K562 (cell line): Measurements from ENCODE around the gene GLOD4. TPM values are rescaled to one million over a fixed set of nuclear protein-coding genes. Genes with fewer than 3 reads are reported as not detected.

ENCODE experiments used
- ATAC-seq: fragments of 200-7000 bp; cut with Tn5 transposase; 3 replicates; pipeline ENCODE4 v1.9.1; 2020; ENCODE audit warnings: moderate library complexity
- BruUV-seq: library from RNA; stranded (reverse); fragments of 400-500 nt; replicated peaks from 2 replicates; lab custom pipeline; 2021; lab: Mats Ljungman, UMichigan
- CTCF ChIA-PET: fragments of 300-600 bp; formaldehyde crosslinking; extraction: SDS; loops from one replicate; lab custom pipeline; 2021; ENCODE audit warnings: low intra/inter-chr PET ratio; lab: Yijun Ruan, JAX
- POLR2A ChIA-PET: fragments of 300-600, 350-650 bp; sonication (Branson Sonifier 250); formaldehyde crosslinking; extraction: SDS; loops from one replicate; lab custom pipeline; 2021; ENCODE audit warnings: antibody characterized with exemption, inconsistent platforms; lab: Yijun Ruan, JAX
- DNase-seq, 4 experiments: peaks; one replicate each; pipeline versions ENCODE4 v3.0.0 to v3.0.0-alpha.2; 2011 to 2018; ENCODE audit warnings: low spot score in 3 of 4, mixed read lengths in 3 of 4; ENCODE audit errors: extremely low read depth in 1 of 4
- FAIRE-seq: peaks from 2 replicates; lab custom pipeline; 2011; peaks lifted over from hg19 to GRCh38; lab: Jason Lieb, UNC
- H2AFZ ChIP-seq: 2 replicates; pipeline ENCODE4 v1.6.0; 2011; ENCODE audit warnings: low read depth, low read length, control low read depth, inconsistent platforms
- H3K27ac ChIP-seq: fragments of 200-600 bp; 3 replicates; pipeline ENCODE4 v1.8.0; 2011; ENCODE audit warnings: low read depth, mild to moderate bottlenecking, control low read depth, inconsistent platforms, low read length, moderate library complexity, mixed read lengths; ENCODE audit errors: extremely low read depth
- H3K27me3 ChIP-seq, 2 experiments: fragments of 300-600 bp in 1 of 2; 2 replicates in 1 of 2; 3 replicates in 1 of 2; pipeline versions ENCODE4 v1.6.0 to v1.8.0; 2011; ENCODE audit warnings: inconsistent platforms in 2 of 2, low read length in 2 of 2, mild to moderate bottlenecking in 1 of 2, mixed read lengths in 1 of 2, moderate library complexity in 1 of 2; ENCODE audit not compliant: control insufficient read depth in 2 of 2, insufficient read depth in 2 of 2
- H3K36me3 ChIP-seq: fragments of 300-600 bp; 3 replicates; pipeline ENCODE4 v1.8.0; 2011; ENCODE audit warnings: mild to moderate bottlenecking, low read length, inconsistent platforms; ENCODE audit not compliant: control insufficient read depth, insufficient read depth
- H3K4me1 ChIP-seq, 2 experiments: fragments of 200-600 bp in 1 of 2; replicated peaks in 1 of 2; 2 replicates in 1 of 2; 3 replicates in 1 of 2; pipeline versions ENCODE4 v1.5.1 to v1.8.0; 2011; ENCODE audit warnings: inconsistent platforms in 2 of 2, low read length in 2 of 2, mild to moderate bottlenecking in 1 of 2, mixed read lengths in 1 of 2, moderate library complexity in 1 of 2; ENCODE audit not compliant: control insufficient read depth in 2 of 2, insufficient read depth in 2 of 2
- H3K4me2 ChIP-seq: 2 replicates; pipeline ENCODE4 v1.6.1; 2011; ENCODE audit warnings: low read length, control low read depth, inconsistent platforms, mixed read lengths; ENCODE audit not compliant: insufficient read depth
- H3K4me3 ChIP-seq: fragments of 200-600 bp; sonication (generic), shearing (Covaris generic); 2 replicates; pipeline ENCODE4 v1.5.1; 2016; ENCODE audit warnings: control low read depth, inconsistent platforms
- H3K79me2 ChIP-seq: fragments of 200-600 bp; 3 replicates; pipeline ENCODE4 v1.8.0; 2011; ENCODE audit warnings: low read length, inconsistent platforms; ENCODE audit not compliant: control insufficient read depth, insufficient read depth
- H3K9ac ChIP-seq, 2 experiments: 2 replicates each; pipeline versions ENCODE4 v1.6.0 to v1.6.1; 2011; ENCODE audit warnings: low read depth in 2 of 2, low read length in 2 of 2, control low read depth in 1 of 2, inconsistent platforms in 1 of 2, mild to moderate bottlenecking in 1 of 2, mixed read lengths in 1 of 2; ENCODE audit not compliant: insufficient read depth in 1 of 2
- H3K9me1 ChIP-seq: one replicate; pipeline ENCODE4 v1.6.0; 2011; ENCODE audit warnings: inconsistent platforms, mild to moderate bottlenecking, low read length, moderate library complexity; ENCODE audit not compliant: control insufficient read depth, insufficient read depth
- H3K9me3 ChIP-seq: replicated peaks from 2 replicates; pipeline ENCODE4 v1.5.1; 2011; ENCODE audit warnings: low read depth, low read length, inconsistent platforms; ENCODE audit not compliant: control insufficient read depth, insufficient read depth
- H4K20me1 ChIP-seq: replicated peaks from 2 replicates; pipeline ENCODE4 v1.6.1; 2011; ENCODE audit warnings: low read length, inconsistent platforms, mixed read lengths; ENCODE audit not compliant: control insufficient read depth, insufficient read depth
- BACH1 ChIP-seq: fragments of 200-800 bp; sonication (Bioruptor generic); IDR thresholded peaks from 2 replicates; pipeline ENCODE4 v1.6.1; 2016; ENCODE audit warnings: missing genetic modification characterization, missing compliant biosample characterization
- DIDO1 ChIP-seq: fragments of 450-650 bp; IDR thresholded peaks from 2 replicates; pipeline ENCODE4 v1.6.1; 2016; ENCODE audit warnings: low read depth, missing biosample characterization, missing genetic modification characterization
- ELK1 ChIP-seq: sonication (generic); formaldehyde crosslinking; IDR thresholded peaks from 2 replicates; pipeline ENCODE4 v1.8.1; 2022; ENCODE audit warnings: missing genetic modification reagents
- FOXK1 ChIP-seq: sonication (generic); formaldehyde crosslinking; IDR thresholded peaks from 2 replicates; pipeline ENCODE4 v1.8.0; 2022; ENCODE audit warnings: missing genetic modification reagents, mild to moderate bottlenecking, borderline replicate concordance
- KLF1 ChIP-seq: fragments of 450-650 bp; IDR thresholded peaks from 2 replicates; pipeline ENCODE4 v1.6.1; 2016; ENCODE audit warnings: missing genetic modification characterization, missing compliant biosample characterization
- MTA1 ChIP-seq: fragments of 450-650 bp; IDR thresholded peaks from 2 replicates; pipeline ENCODE4 v1.6.1; 2017; ENCODE audit warnings: borderline replicate concordance
- POLR2AphosphoS2 ChIP-seq: IDR thresholded peaks from 2 replicates; pipeline ENCODE4 v1.6.1; 2012; ENCODE audit warnings: low read length, improper control_type of control experiment
- RBM17 ChIP-seq: fragments of 200-400 bp; formaldehyde crosslinking; IDR thresholded peaks from 2 replicates; pipeline ENCODE4 v1.6.1; 2017; ENCODE audit warnings: low read depth, mild to moderate bottlenecking, low read length, borderline replicate concordance
- RBM39 ChIP-seq: fragments of 200-400 bp; formaldehyde crosslinking; optimal IDR thresholded peaks from 2 replicates; pipeline ENCODE3; 2018; ENCODE audit warnings: low read depth, low read length
- SIN3B ChIP-seq: fragments of 450-650 bp; IDR thresholded peaks from 2 replicates; pipeline ENCODE4 v1.6.1; 2017; ENCODE audit warnings: low read depth, mild to moderate bottlenecking, moderate library complexity
- TAF15 ChIP-seq: fragments of 200-400 bp; formaldehyde crosslinking; IDR thresholded peaks from 2 replicates; pipeline ENCODE4 v1.6.1; 2017; ENCODE audit warnings: mild to moderate bottlenecking, low read depth, low read length, moderate library complexity
- TAF9B ChIP-seq: fragments of 450-650 bp; IDR thresholded peaks from 2 replicates; pipeline ENCODE4 v1.6.1; 2018; ENCODE audit warnings: mild to moderate bottlenecking; ENCODE audit not compliant: partially characterized antibody
- ZNF431 ChIP-seq: sonication (generic); formaldehyde crosslinking; IDR thresholded peaks from 2 replicates; pipeline ENCODE4 v1.8.0; 2022; ENCODE audit warnings: mild to moderate bottlenecking, missing genetic modification reagents
- ZNF764 ChIP-seq: fragments of 250-450 bp; sonication (Bioruptor Pico); IDR thresholded peaks from 2 replicates; pipeline ENCODE4 v1.4.0; 2020; ENCODE audit warnings: low read depth, mild to moderate bottlenecking, moderate library complexity
- ZNF778 ChIP-seq: fragments of 450-650 bp; formaldehyde crosslinking; IDR thresholded peaks from 2 replicates; pipeline ENCODE4 v1.4.0; 2020; ENCODE audit warnings: mild to moderate bottlenecking, moderate library complexity
- WGBS: fragments of 100-300 bp; shearing (Covaris generic); methylation state at CpG from one replicate; pipeline ENCODE4 v1.1.6; 2016; ENCODE audit warnings: low coverage, mixed read lengths; ENCODE audit not compliant: insufficient coverage; ENCODE audit errors: missing lambda C conversion rate; 5-methylcytosine and 5-hydroxymethylcytosine counted together
- in situ Hi-C: fragments of 300-500 bp; cut with MboI; formaldehyde crosslinking; loops from 4 replicates; pipeline ENCODE4 v1.15.0; 2018; ENCODE audit warnings: inconsistent platforms, mixed read lengths
- intact Hi-C: fragments of 100-400 bp; cut with micrococcal nuclease; formaldehyde crosslinking; loops from 2 replicates; pipeline ENCODE4 v1.14.2; 2022
- polyA plus RNA-seq, 8 experiments: library from polyadenylated mRNA; depleted of rRNA in 4 of 8; stranded (reverse) in 5 of 8; unstranded in 3 of 8; fragments of >200 nt; fragmentation: Nextera tagmentation in 2 of 8; fragmentation: Illumina TruSeq in 1 of 8; extraction: Ambion mirVana in 2 of 8; extraction: Trizol in 1 of 8; gene quantifications; 2 replicates each; pipeline versions ENCODE4 v1.2.1 to v1.2.3, GENCODE V29; 2011 to 2014; ENCODE audit warnings: inconsistent platforms in 1 of 8, missing spikeins in 1 of 8
- total RNA-seq, 7 experiments: library from RNA; depleted of rRNA in 6 of 7; stranded (reverse); fragments of >200 nt in 6 of 7; fragmentation: Illumina TruSeq in 2 of 7; extraction: Trizol in 2 of 7; gene quantifications; 2 replicates each; pipeline versions ENCODE4 v1.2.1 to v1.2.3, GENCODE V29; 2011 to 2021; ENCODE audit warnings: low replicate concordance in 1 of 7
- TF ChIP-seq, protein P1 (sequence below): fragments of 250-450 bp; sonication (Bioruptor Pico); IDR thresholded peaks from 2 replicates; pipeline ENCODE4 v1.4.0; 2020; ENCODE audit warnings: mild to moderate bottlenecking, moderate library complexity

GLOD4 gene
- total and polyA plus RNA-seq, 9 of the 15 experiments (the other 6 are each of a cell fraction or from before 2014, with no cell fraction given), result 52.0 to 109 (median 64.9) TPM

GRCh38 chr17:767076-767475, 15.0 kb downstream of the GLOD4 start:
- H3K4me2 ChIP-seq, result no peak overlapping the region
- no peaks in the 10 kb centered on the region for H3K9me3 ChIP-seq
- ATAC-seq (no peak), DNase-seq (no peak), FAIRE-seq (no peak)
- H3K27ac ChIP-seq, result no peak overlapping the region
- H2AFZ ChIP-seq, result no peak overlapping the region
- H3K36me3 ChIP-seq, result peaks cover 61% of the 10 kb centered on the region
- in situ Hi-C loops, result no loop called here
- BruUV-seq, result no TSS peak
- no peak overlapping the region for H3K4me3 ChIP-seq
- ChIA-PET POLR2A (interaction anchor here (1.4 kb wide), 1 partner anchor 12 kb away, joined by 3 read pairs; no protein-coding TSS in a partner anchor), CTCF (no interaction called here)
- no peaks in the 10 kb centered on the region for H3K27me3 ChIP-seq
- H3K9me1 ChIP-seq, result no peaks in the 10 kb centered on the region
- intact Hi-C loops, result no loop called here
- no peaks in the 10 kb centered on the region for H4K20me1 ChIP-seq
- no peak overlapping the region for H3K9ac ChIP-seq
- H3K79me2 ChIP-seq, result no peaks in the 10 kb centered on the region
- no peaks in the 10 kb centered on the region for H3K4me1 ChIP-seq
- TF ChIP-seq TAF15, result no peak
- TF ChIP-seq ZNF431, result no peak
- no peak for TF ChIP-seq BACH1
- TF ChIP-seq, protein P1, sequence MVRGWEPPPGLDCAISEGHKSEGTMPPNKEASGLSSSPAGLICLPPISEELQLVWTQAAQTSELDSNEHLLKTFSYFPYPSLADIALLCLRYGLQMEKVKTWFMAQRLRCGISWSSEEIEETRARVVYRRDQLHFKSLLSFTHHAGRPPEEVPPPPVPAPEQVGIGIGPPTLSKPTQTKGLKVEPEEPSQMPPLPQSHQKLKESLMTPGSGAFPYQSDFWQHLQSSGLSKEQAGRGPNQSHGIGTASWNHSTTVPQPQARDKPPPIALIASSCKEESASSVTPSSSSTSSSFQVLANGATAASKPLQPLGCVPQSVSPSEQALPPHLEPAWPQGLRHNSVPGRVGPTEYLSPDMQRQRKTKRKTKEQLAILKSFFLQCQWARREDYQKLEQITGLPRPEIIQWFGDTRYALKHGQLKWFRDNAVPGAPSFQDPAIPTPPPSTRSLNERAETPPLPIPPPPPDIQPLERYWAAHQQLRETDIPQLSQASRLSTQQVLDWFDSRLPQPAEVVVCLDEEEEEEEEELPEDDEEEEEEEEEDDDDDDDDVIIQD (CRISPR knock-in tag), result no peak
- TF ChIP-seq TAF9B, result no peak
- no peak for TF ChIP-seq ELK1 (CRISPR knock-in tag)
- TF ChIP-seq SIN3B, result no peak
- no peak for TF ChIP-seq ZNF778 (CRISPR knock-in tag)
- no peak for TF ChIP-seq RBM17
- TF ChIP-seq KLF1 (tag), result no peak
- TF ChIP-seq DIDO1, result no peak
- no peak for TF ChIP-seq RBM39
- TF ChIP-seq FOXK1 (CRISPR knock-in tag), result no peak
- TF ChIP-seq MTA1, result no peak
- TF ChIP-seq POLR2AphosphoS2, result no peak
- no peak for TF ChIP-seq ZNF764 (CRISPR knock-in tag)
- TF ChIP-seq, all 486 proteins: peak for 0
- 76% methylated on average over 3 of the region's 3 CpGs for WGBS
